Fibroblast of lung (primary cell): ENCODE results near the gene PTPN21. TPM values are rescaled to one million over a fixed set of nuclear protein-coding genes. Genes with fewer than 3 reads are reported as not detected.

Source experiments
- DNase-seq, 2 donors: peaks; one replicate each; pipeline versions ENCODE4 v3.0.0 to v3.0.0-alpha.2; 2010; ENCODE audit warnings: low read depth in 2 of 2
- H2AFZ ChIP-seq: 2 replicates; pipeline ENCODE4 v1.5.1; 2012; ENCODE audit warnings: low read length, control low read depth, inconsistent platforms
- H3K27ac ChIP-seq: 2 replicates; pipeline ENCODE4 v1.5.1; 2011; ENCODE audit warnings: low read length, control low read depth; ENCODE audit not compliant: insufficient read depth
- H3K27me3 ChIP-seq: 2 replicates; pipeline ENCODE4 v1.5.1; 2011; ENCODE audit warnings: mild to moderate bottlenecking, low read length; ENCODE audit not compliant: control insufficient read depth, insufficient read depth
- H3K36me3 ChIP-seq: 2 replicates; pipeline ENCODE4 v1.5.1; 2011; ENCODE audit warnings: low read length; ENCODE audit not compliant: control insufficient read depth, insufficient read depth
- H3K4me1 ChIP-seq: 2 replicates; pipeline ENCODE4 v1.5.1; 2011; ENCODE audit warnings: low read length; ENCODE audit not compliant: control insufficient read depth, insufficient read depth; ENCODE audit errors: extremely low read depth
- H3K4me2 ChIP-seq: 2 replicates; pipeline ENCODE4 v1.5.1; 2011; ENCODE audit warnings: low read length, control low read depth; ENCODE audit not compliant: insufficient read depth; ENCODE audit errors: extremely low read depth
- H3K4me3 ChIP-seq, 4 experiments: fragments of 200-600 bp in 1 of 4; sonication (generic) in 1 of 4; replicated peaks in 1 of 4; 2 replicates each; pipeline ENCODE4 v1.5.1; 2011 to 2016; ENCODE audit warnings: low read length in 4 of 4, low read depth in 3 of 4, mild to moderate bottlenecking in 3 of 4, control low read depth in 2 of 4, inconsistent platforms in 1 of 4, mixed read lengths in 1 of 4; ENCODE audit not compliant: insufficient read depth in 1 of 4; ENCODE audit errors: control extremely low read depth in 1 of 4
- H3K79me2 ChIP-seq: 2 replicates; pipeline ENCODE4 v1.5.1; 2012; ENCODE audit warnings: mild to moderate bottlenecking, low read length, inconsistent platforms; ENCODE audit not compliant: control insufficient read depth, insufficient read depth
- H3K9ac ChIP-seq: 2 replicates; pipeline ENCODE4 v1.5.1; 2011; ENCODE audit warnings: mild to moderate bottlenecking, low read length, control low read depth; ENCODE audit not compliant: insufficient read depth
- H3K9me3 ChIP-seq: 2 replicates; pipeline ENCODE4 v1.5.1; 2012; ENCODE audit warnings: low read depth, low read length; ENCODE audit not compliant: control insufficient read depth, insufficient read depth
- H4K20me1 ChIP-seq: 2 replicates; pipeline ENCODE4 v1.5.1; 2011; ENCODE audit warnings: low read length; ENCODE audit not compliant: control insufficient read depth, insufficient read depth; ENCODE audit errors: extremely low read depth
- CTCF ChIP-seq, 2 donors: IDR thresholded peaks in 1 of 2; conservative IDR thresholded peaks in 1 of 2; 1 replicate in 1 of 2; 2 replicates in 1 of 2; pipeline ENCODE4 v1.5.1; 2011 to 2012; ENCODE audit warnings: low read length in 2 of 2, control low read depth in 1 of 2, inconsistent platforms in 1 of 2, low read depth in 1 of 2, mild to moderate bottlenecking in 1 of 2
- EZH2 ChIP-seq: IDR thresholded peaks from 2 replicates; pipeline ENCODE4 v1.5.1; 2012; ENCODE audit warnings: low read length, control low read depth, mild to moderate bottlenecking; ENCODE audit errors: missing control alignments
- polyA plus RNA-seq, 2 donors: library from polyadenylated mRNA; depleted of rRNA in 1 of 2; stranded (reverse) in 1 of 2; unstranded in 1 of 2; fragments of >200 nt; gene quantifications; 2 replicates each; pipeline ENCODE4 v1.2.1, GENCODE V29; 2011 to 2012; ENCODE audit warnings: missing spikeins in 1 of 2
- total RNA-seq: library from RNA; depleted of rRNA; stranded (reverse); fragments of >200 nt; gene quantifications from 2 replicates; pipeline ENCODE4 v1.2.1, GENCODE V29; 2014

PTPN21 gene
- total and polyA plus RNA-seq, 2 donors (not counting 1 experiment from before 2014, with no cell fraction given), result 13.2 to 13.7 TPM

- H3K4me3 ChIP-seq, result no peak overlapping the region
- H3K36me3 ChIP-seq, result no peaks in the 10 kb centered on the region
- TF ChIP-seq EZH2 (no peak), CTCF (conservative IDR thresholded peaks at IDR 0.05 in 1 of 2, IDR thresholded peaks at IDR 0.05 in 1 of 2; ENCODE audit: low read depth in 1 of 2, low read length in 2 of 2) (no peak)
- H3K4me1 ChIP-seq, result peaks cover 6% of the 10 kb centered on the region
- no peaks in the 10 kb centered on the region for H3K9me3 ChIP-seq
- no peak for DNase-seq
- H3K9ac ChIP-seq, result no peak overlapping the region
- H3K27ac ChIP-seq, result no peak overlapping the region
- H3K4me2 ChIP-seq, result no peak overlapping the region
- H2AFZ ChIP-seq, result no peak overlapping the region
- no peaks in the 10 kb centered on the region for H3K27me3 ChIP-seq
- H3K79me2 ChIP-seq, result peaks cover 5% of the 10 kb centered on the region
- no peaks in the 10 kb centered on the region for H4K20me1 ChIP-seq
These were observed 32.4 kb downstream of the PTPN21 start for GRCh38 chr14:88522393-88522792.

- peaks cover 5% of the 10 kb centered on the region for H3K79me2 ChIP-seq
- DNase-seq, result peak; percentile 12 to 37
- no peaks in the 10 kb centered on the region for H4K20me1 ChIP-seq
- no peak overlapping the region for H3K4me2 ChIP-seq
- no peaks in the 10 kb centered on the region for H3K36me3 ChIP-seq
- H3K4me1 ChIP-seq, result peaks cover 6% of the 10 kb centered on the region
- no peak overlapping the region for H3K27ac ChIP-seq
- H3K9ac ChIP-seq, result no peak overlapping the region
- H3K27me3 ChIP-seq, result no peaks in the 10 kb centered on the region
- TF ChIP-seq EZH2, result no peak
- no peak for TF ChIP-seq CTCF (conservative IDR thresholded peaks at IDR 0.05 in 1 of 2, IDR thresholded peaks at IDR 0.05 in 1 of 2; ENCODE audit: low read depth in 1 of 2, low read length in 2 of 2)
- no peaks in the 10 kb centered on the region for H3K9me3 ChIP-seq
- H3K4me3 ChIP-seq, result no peak overlapping the region
- no peak overlapping the region for H2AFZ ChIP-seq
These were observed 33.0 kb downstream of the PTPN21 start for GRCh38 chr14:88521818-88522217.

GRCh38 chr14:88519907-88520306 lies 34.9 kb downstream of the PTPN21 start:
- Histone ChIP-seq H3K27me3 (no peaks in the 10 kb centered on the region), H3K4me2 (no peak overlapping the region)

More at GRCh38 chr14:88519907-88520306, 34.9 kb downstream of the PTPN21 start:
- peaks cover 6% of the 10 kb centered on the region for H3K4me1 ChIP-seq
- no peak for DNase-seq
- TF ChIP-seq EZH2, result no peak
- H2AFZ ChIP-seq, result no peak overlapping the region
- no peaks in the 10 kb centered on the region for H3K36me3 ChIP-seq
- no peaks in the 10 kb centered on the region for H4K20me1 ChIP-seq
- peaks cover 5% of the 10 kb centered on the region for H3K79me2 ChIP-seq
- H3K9me3 ChIP-seq, result no peaks in the 10 kb centered on the region
- H3K4me3 ChIP-seq, result no peak overlapping the region
- no peak overlapping the region for H3K27ac ChIP-seq
- no peak overlapping the region for H3K9ac ChIP-seq
